ENCODE data around the gene WAPL.

WAPL gene

GRCh38 chr10:86388119-86388704 lies 133.4 kb downstream of the WAPL start:
- DNase-seq = no peak

GRCh38 chr10:86387178-86387794 lies 134.3 kb downstream of the WAPL start:
- DNase-seq = no peak

- no peak for DNase-seq
These were observed 135.8 kb downstream of the WAPL start for GRCh38 chr10:86385806-86386205.

Data from fibroblast of skin of right quadriceps (primary cell).